Gastrocnemius medialis (tissue), 4 donors: ENCODE data around the gene SLA2. TPM values are rescaled to one million over a fixed set of nuclear protein-coding genes. Genes with fewer than 3 reads are reported as not detected.

Experiments used
- ATAC-seq, 2 donors: fragments of 150-250 bp; one replicate each; pipeline ENCODE4 v1.9.1; 2016
- DNase-seq, 2 donors: peaks; one replicate each; pipeline ENCODE4 v3.0.0-alpha.2; 2019
- H3K27ac ChIP-seq, 4 donors: fragments of 200-600 bp; sonication (generic); 1 replicate in 1 of 4; 2 replicates in 3 of 4; pipeline ENCODE4 v1.5.1; 2016 to 2018; ENCODE audit warnings: mild to moderate bottlenecking in 2 of 4, moderate library complexity in 1 of 4
- H3K27me3 ChIP-seq, 3 donors: fragments of 200-600 bp; sonication (generic) in 2 of 3; 1 replicate in 1 of 3; 2 replicates in 2 of 3; pipeline versions ENCODE4 v1.5.1 to v1.6.0; 2016 to 2019; ENCODE audit warnings: mild to moderate bottlenecking in 1 of 3, moderate library complexity in 1 of 3
- H3K36me3 ChIP-seq, 2 donors: fragments of 200-600 bp; sonication (generic) in 1 of 2; one replicate each; pipeline ENCODE4 v1.5.1; 2017 to 2018
- H3K4me1 ChIP-seq, 2 donors: fragments of 200-600 bp; sonication (generic) in 1 of 2; one replicate each; pipeline ENCODE4 v1.5.1; 2016 to 2017; ENCODE audit warnings: mild to moderate bottlenecking in 2 of 2
- H3K4me3 ChIP-seq, 4 donors: fragments of 200-600 bp; sonication (generic) in 3 of 4; 1 replicate in 1 of 4; 2 replicates in 3 of 4; pipeline ENCODE4 v1.5.1; 2016 to 2019; ENCODE audit warnings: mild to moderate bottlenecking in 2 of 4
- H3K9me3 ChIP-seq, 3 donors: fragments of 200-600 bp; sonication (generic) in 2 of 3; 1 replicate in 1 of 3; 2 replicates in 2 of 3; pipeline ENCODE4 v1.5.1; 2016 to 2019
- POLR2A ChIP-seq, 2 donors: fragments of 450-650 bp; IDR thresholded peaks; one replicate each; pipeline ENCODE4 v1.6.1; 2017; ENCODE audit warnings: antibody characterized with exemption in 2 of 2, mild to moderate bottlenecking in 2 of 2, moderate library complexity in 2 of 2
- in situ Hi-C, 4 donors: fragments of 200-750 bp; cut with MboI; loops; one replicate each; pipeline versions ENCODE4 v1.15.0 to v1.8.0; 2017; ENCODE audit warnings: low sequenced_read_pairs in 4 of 4
- intact Hi-C: fragments of 100-400 bp; cut with DNase I; formaldehyde crosslinking; loops from one replicate; pipeline ENCODE4 v1.15.1; 2023; ENCODE audit warnings: low total_unique reads
- total RNA-seq, 4 donors: library from RNA; depleted of rRNA; stranded (reverse); fragments of >200 nt; gene quantifications; one replicate each; pipeline versions ENCODE4 v1.1.0 to v1.2.3, GENCODE V29; 2016
- TF ChIP-seq, protein P1 (sequence below), 5 experiments: fragments of 450-650 bp in 3 of 5; fragments of 200-600 bp in 2 of 5; sonication (generic) in 2 of 5; IDR thresholded peaks in 4 of 5; conservative IDR thresholded peaks in 1 of 5; 1 replicate in 4 of 5; 2 replicates in 1 of 5; pipeline ENCODE4 v1.5.1; 2016 to 2019; ENCODE audit warnings: antibody characterized with exemption in 5 of 5, mild to moderate bottlenecking in 3 of 5, moderate library complexity in 3 of 5

Gene SLA2
- total RNA-seq, 4 donors from 2014 or later: not detected

- no peak for DNase-seq
- Histone ChIP-seq H3K27ac (no peak overlapping the region), H3K9me3 (no peaks in the 10 kb centered on the region), H3K27me3 (no peaks in the 10 kb centered on the region), H3K4me3 (no peak overlapping the region), H3K4me1 (no peaks in the 10 kb centered on the region), H3K36me3 (no peaks in the 10 kb centered on the region)
- intact Hi-C loops (no loop called here), in situ Hi-C loops (no loop called here)
- TF ChIP-seq, protein P1, sequence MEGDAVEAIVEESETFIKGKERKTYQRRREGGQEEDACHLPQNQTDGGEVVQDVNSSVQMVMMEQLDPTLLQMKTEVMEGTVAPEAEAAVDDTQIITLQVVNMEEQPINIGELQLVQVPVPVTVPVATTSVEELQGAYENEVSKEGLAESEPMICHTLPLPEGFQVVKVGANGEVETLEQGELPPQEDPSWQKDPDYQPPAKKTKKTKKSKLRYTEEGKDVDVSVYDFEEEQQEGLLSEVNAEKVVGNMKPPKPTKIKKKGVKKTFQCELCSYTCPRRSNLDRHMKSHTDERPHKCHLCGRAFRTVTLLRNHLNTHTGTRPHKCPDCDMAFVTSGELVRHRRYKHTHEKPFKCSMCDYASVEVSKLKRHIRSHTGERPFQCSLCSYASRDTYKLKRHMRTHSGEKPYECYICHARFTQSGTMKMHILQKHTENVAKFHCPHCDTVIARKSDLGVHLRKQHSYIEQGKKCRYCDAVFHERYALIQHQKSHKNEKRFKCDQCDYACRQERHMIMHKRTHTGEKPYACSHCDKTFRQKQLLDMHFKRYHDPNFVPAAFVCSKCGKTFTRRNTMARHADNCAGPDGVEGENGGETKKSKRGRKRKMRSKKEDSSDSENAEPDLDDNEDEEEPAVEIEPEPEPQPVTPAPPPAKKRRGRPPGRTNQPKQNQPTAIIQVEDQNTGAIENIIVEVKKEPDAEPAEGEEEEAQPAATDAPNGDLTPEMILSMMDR (IDR thresholded peaks at IDR 0.05 in 4 of 5, conservative IDR thresholded peaks at IDR 0.05 in 1 of 5): no peak
- no peak for TF ChIP-seq POLR2A (IDR thresholded peaks at IDR 0.05)
- no peak for ATAC-seq
These were observed 14.3 kb downstream of the SLA2 start for GRCh38 chr20:36631646-36632045.

DNA sequence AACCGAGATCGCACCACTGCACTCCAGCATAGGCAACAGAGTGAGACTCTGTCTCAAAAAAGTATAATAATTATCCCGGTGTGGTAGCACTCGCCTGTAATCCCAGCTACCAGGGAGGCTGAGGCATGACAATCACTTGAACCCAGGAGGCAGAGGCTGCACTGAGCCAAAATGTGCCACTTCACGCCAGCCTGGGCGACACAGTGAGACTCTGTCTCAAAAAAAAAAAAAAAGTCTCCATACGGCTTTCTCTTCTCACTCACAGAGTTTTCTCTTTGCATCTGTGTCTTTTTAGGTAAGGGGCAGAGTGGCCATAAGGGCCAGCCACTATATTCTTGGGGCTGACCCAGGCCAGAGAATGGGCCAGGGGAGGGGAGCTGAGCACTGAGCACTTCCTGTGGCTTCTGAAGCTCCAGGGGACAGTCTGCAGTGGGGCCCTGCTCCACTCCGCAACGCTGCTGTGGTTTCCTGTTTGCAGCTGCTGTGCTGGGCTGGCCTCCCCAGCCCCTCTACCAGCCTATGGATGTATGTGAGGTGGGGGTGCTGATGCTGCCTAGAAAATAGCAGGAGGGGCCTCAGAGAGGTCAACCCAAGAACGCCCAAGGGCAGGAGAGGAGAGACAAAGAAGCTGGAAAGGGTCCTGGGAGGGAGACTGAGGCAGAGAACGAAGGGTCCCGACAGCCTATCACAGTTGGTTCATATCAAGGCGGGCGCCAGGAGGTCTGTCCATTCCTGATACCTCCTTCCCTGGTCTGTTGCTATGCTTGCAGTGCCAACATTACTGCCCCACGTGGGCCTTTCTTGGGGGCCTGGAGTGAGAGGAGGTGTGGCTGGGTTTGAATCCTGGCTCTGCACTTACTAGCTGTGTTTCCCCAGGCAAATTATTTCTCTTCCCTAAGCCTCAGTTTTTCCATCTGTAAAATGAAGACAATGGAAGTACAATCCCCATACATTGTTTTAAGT, 16.0 kb downstream of the SLA2 start:
- no peak for ATAC-seq
- Histone ChIP-seq H3K27ac (no peak overlapping the region), H3K27me3 (no peaks in the 10 kb centered on the region), H3K36me3 (no peaks in the 10 kb centered on the region), H3K9me3 (no peaks in the 10 kb centered on the region), H3K4me3 (no peak overlapping the region), H3K4me1 (no peaks in the 10 kb centered on the region)
- no peak for DNase-seq
- in situ Hi-C loops (no loop called here), intact Hi-C loops (no loop called here)
- TF ChIP-seq POLR2A (IDR thresholded peaks at IDR 0.05): no peak
- TF ChIP-seq, protein P1 (IDR thresholded peaks at IDR 0.05 in 4 of 5, conservative IDR thresholded peaks at IDR 0.05 in 1 of 5): no peak

- Histone ChIP-seq H3K27ac (no peak overlapping the region), H3K27me3 (no peaks in the 10 kb centered on the region), H3K4me1 (no peaks in the 10 kb centered on the region), H3K9me3 (no peaks in the 10 kb centered on the region), H3K4me3 (no peak overlapping the region), H3K36me3 (no peaks in the 10 kb centered on the region)
- intact Hi-C loops: no loop called here
- in situ Hi-C loops: no loop called here
- ATAC-seq (no peak), DNase-seq (no peak)
- TF ChIP-seq POLR2A (IDR thresholded peaks at IDR 0.05): no peak
- TF ChIP-seq, protein P1 (IDR thresholded peaks at IDR 0.05 in 4 of 5, conservative IDR thresholded peaks at IDR 0.05 in 1 of 5): no peak
These were observed 17.9 kb downstream of the SLA2 start for GRCh38 chr20:36628076-36628475.

GRCh38 chr20:36624944-36625324, 21.1 kb downstream of the SLA2 start:
- TF ChIP-seq POLR2A (IDR thresholded peaks at IDR 0.05): no peak
- in situ Hi-C loops: loop anchor here in 1 of 4 donors (25.0 kb wide), 1 partner anchor 413 kb away; no protein-coding TSS in a partner anchor
- DNase-seq: no peak

More at GRCh38 chr20:36624944-36625324, 21.1 kb downstream of the SLA2 start:
- Histone ChIP-seq H3K9me3 (no peaks in the 10 kb centered on the region), H3K36me3 (no peaks in the 10 kb centered on the region), H3K4me3 (no peak overlapping the region), H3K4me1 (no peaks in the 10 kb centered on the region), H3K27ac (no peak overlapping the region), H3K27me3 (no peaks in the 10 kb centered on the region)
- intact Hi-C loops: no loop called here
- no peak for ATAC-seq
